Measurements from ENCODE around the gene CNTROB.

Gene CNTROB

DNA sequence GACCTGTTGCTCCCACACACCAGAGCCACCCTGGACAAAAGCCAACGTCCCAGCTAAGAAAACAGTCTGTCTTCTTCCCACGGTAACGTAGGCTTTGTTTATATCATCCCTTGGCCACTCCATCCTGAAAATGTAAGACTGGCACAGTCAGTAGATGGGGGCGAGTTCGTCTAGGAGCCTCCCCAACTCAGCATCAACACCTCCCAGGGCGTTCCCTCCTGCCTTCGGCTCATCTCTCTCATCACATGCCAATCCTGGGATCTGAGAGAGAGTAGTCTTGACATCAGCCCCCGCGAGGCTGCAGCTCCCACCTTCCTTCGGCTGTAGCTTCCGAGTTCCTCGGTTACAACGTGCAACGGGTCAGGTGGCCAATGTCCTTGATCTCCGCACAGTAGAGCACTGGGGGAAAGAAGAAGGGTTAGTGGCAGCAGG is 16.8 kb upstream of the CNTROB start (continued):
- TF ChIP-seq, protein P1, sequence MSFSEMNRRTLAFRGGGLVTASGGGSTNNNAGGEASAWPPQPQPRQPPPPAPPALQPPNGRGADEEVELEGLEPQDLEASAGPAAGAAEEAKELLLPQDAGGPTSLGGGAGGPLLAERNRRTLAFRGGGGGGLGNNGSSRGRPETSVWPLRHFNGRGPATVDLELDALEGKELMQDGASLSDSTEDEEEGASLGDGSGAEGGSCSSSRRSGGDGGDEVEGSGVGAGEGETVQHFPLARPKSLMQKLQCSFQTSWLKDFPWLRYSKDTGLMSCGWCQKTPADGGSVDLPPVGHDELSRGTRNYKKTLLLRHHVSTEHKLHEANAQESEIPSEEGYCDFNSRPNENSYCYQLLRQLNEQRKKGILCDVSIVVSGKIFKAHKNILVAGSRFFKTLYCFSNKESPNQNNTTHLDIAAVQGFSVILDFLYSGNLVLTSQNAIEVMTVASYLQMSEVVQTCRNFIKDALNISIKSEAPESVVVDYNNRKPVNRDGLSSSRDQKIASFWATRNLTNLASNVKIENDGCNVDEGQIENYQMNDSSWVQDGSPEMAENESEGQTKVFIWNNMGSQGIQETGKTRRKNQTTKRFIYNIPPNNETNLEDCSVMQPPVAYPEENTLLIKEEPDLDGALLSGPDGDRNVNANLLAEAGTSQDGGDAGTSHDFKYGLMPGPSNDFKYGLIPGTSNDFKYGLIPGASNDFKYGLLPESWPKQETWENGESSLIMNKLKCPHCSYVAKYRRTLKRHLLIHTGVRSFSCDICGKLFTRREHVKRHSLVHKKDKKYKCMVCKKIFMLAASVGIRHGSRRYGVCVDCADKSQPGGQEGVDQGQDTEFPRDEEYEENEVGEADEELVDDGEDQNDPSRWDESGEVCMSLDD (tag by site-specific recombination; IDR thresholded peaks at IDR 0.05), result 0 out of 2 replicates have a peak, but pooled peaks have one; percentile 36
- TF ChIP-seq ZNF335 (tag by site-specific recombination; conservative IDR thresholded peaks at IDR 0.05) (peak; percentile 65; the same call in 1 of the 2 replicates), MEIS1 (CRISPR knock-in tag; IDR thresholded peaks at IDR 0.05; ENCODE audit: borderline replicate concordance) (no peak), ZNF112 (tag by site-specific recombination; IDR thresholded peaks at IDR 0.05) (no peak), ZFHX2 (tag by site-specific recombination; conservative IDR thresholded peaks at IDR 0.05) (peak; percentile 94), EGR2 (tag by site-specific recombination; IDR thresholded peaks at IDR 0.05; ENCODE audit: low read depth) (peak; percentile 95), IKZF3 (tag by site-specific recombination; IDR thresholded peaks at IDR 0.05) (no peak), ZNF37A (tag by site-specific recombination; IDR thresholded peaks at IDR 0.05) (no peak), ZNF121 (tag by site-specific recombination; IDR thresholded peaks at IDR 0.05) (no peak), ZNF777 (tag by site-specific recombination; IDR thresholded peaks at IDR 0.05; ENCODE audit: borderline replicate concordance) (no peak), RBAK (tag by site-specific recombination; IDR thresholded peaks at IDR 0.05) (no peak), ZBTB1 (tag by site-specific recombination; IDR thresholded peaks at IDR 0.05) (no peak), ZNF670 (tag by site-specific recombination; IDR thresholded peaks at IDR 0.05; ENCODE audit: low read depth) (no peak), ZBTB17 (tag by site-specific recombination; IDR thresholded peaks at IDR 0.05) (no peak; the same call in 1 of the 2 replicates), ZNF266 (tag by site-specific recombination; IDR thresholded peaks at IDR 0.05; ENCODE audit: low read depth) (no peak)
- TF ChIP-seq, protein P2, sequence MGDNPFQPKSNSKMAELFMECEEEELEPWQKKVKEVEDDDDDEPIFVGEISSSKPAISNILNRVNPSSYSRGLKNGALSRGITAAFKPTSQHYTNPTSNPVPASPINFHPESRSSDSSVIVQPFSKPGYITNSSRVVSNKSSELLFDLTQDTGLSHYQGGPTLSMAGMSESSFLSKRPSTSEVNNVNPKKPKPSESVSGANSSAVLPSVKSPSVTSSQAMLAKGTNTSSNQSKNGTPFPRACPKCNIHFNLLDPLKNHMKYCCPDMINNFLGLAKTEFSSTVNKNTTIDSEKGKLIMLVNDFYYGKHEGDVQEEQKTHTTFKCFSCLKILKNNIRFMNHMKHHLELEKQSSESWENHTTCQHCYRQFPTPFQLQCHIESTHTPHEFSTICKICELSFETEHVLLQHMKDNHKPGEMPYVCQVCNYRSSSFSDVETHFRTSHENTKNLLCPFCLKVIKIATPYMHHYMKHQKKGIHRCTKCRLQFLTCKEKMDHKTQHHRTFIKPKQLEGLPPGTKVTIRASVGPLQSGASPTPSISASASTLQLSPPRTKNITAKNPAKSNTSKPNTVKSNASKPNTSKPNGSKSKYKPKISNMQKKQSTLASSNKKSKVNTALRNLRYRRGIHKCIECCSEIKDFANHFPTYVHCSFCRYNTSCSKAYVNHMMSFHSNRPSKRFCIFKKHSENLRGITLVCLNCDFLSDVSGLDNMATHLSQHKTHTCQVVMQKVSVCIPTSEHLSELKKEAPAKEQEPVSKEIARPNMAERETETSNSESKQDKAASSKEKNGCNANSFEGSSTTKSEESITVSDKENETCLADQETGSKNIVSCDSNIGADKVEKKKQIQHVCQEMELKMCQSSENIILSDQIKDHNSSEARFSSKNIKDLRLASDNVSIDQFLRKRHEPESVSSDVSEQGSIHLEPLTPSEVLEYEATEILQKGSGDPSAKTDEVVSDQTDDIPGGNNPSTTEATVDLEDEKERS (tag by site-specific recombination; IDR thresholded peaks at IDR 0.05), result no peak
- TF ChIP-seq, protein P3, sequence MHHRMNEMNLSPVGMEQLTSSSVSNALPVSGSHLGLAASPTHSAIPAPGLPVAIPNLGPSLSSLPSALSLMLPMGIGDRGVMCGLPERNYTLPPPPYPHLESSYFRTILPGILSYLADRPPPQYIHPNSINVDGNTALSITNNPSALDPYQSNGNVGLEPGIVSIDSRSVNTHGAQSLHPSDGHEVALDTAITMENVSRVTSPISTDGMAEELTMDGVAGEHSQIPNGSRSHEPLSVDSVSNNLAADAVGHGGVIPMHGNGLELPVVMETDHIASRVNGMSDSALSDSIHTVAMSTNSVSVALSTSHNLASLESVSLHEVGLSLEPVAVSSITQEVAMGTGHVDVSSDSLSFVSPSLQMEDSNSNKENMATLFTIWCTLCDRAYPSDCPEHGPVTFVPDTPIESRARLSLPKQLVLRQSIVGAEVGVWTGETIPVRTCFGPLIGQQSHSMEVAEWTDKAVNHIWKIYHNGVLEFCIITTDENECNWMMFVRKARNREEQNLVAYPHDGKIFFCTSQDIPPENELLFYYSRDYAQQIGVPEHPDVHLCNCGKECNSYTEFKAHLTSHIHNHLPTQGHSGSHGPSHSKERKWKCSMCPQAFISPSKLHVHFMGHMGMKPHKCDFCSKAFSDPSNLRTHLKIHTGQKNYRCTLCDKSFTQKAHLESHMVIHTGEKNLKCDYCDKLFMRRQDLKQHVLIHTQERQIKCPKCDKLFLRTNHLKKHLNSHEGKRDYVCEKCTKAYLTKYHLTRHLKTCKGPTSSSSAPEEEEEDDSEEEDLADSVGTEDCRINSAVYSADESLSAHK (tag by site-specific recombination; IDR thresholded peaks at IDR 0.05), result no peak
- TF ChIP-seq, protein P4, sequence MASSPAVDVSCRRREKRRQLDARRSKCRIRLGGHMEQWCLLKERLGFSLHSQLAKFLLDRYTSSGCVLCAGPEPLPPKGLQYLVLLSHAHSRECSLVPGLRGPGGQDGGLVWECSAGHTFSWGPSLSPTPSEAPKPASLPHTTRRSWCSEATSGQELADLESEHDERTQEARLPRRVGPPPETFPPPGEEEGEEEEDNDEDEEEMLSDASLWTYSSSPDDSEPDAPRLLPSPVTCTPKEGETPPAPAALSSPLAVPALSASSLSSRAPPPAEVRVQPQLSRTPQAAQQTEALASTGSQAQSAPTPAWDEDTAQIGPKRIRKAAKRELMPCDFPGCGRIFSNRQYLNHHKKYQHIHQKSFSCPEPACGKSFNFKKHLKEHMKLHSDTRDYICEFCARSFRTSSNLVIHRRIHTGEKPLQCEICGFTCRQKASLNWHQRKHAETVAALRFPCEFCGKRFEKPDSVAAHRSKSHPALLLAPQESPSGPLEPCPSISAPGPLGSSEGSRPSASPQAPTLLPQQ (tag by site-specific recombination; IDR thresholded peaks at IDR 0.05), result no peak

Measured in HEK293 (cell line).